ENCODE data around the gene KNCN. TPM values are rescaled to one million over a fixed set of nuclear protein-coding genes. Genes with fewer than 3 reads are reported as not detected.

The KNCN gene
- polyA plus RNA-seq, 3 donors: not detected

DNA sequence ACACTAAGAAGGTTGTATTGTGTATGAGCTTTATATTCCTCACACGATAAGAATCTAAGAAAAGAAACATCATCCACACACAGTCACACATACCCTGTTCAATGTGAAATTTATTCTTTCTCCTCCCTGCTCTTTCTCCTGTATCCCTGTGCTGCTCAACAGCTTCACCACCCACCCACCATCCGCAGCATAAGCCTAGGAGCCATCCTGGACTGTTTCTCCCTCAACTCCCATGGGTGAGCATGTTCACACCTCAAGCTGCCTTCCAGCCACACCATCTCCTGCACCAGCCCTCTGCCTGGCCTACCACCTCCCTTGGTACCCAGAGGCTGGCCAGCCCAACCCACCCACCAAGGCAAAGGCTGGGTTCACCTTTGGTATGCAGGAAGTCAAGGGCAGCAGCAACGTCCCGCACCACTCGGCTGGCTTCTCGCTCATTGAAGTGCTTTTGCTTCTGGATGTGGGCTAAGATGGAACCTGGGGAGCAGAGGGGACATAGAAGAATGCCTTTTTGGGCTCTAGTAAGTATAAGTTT, 20.3 kb upstream of the KNCN start:
- DNase-seq (ENCODE audit: extremely low read depth in 1 of 11, low read depth in 9 of 11, low spot score in 4 of 11): no peak

DNA sequence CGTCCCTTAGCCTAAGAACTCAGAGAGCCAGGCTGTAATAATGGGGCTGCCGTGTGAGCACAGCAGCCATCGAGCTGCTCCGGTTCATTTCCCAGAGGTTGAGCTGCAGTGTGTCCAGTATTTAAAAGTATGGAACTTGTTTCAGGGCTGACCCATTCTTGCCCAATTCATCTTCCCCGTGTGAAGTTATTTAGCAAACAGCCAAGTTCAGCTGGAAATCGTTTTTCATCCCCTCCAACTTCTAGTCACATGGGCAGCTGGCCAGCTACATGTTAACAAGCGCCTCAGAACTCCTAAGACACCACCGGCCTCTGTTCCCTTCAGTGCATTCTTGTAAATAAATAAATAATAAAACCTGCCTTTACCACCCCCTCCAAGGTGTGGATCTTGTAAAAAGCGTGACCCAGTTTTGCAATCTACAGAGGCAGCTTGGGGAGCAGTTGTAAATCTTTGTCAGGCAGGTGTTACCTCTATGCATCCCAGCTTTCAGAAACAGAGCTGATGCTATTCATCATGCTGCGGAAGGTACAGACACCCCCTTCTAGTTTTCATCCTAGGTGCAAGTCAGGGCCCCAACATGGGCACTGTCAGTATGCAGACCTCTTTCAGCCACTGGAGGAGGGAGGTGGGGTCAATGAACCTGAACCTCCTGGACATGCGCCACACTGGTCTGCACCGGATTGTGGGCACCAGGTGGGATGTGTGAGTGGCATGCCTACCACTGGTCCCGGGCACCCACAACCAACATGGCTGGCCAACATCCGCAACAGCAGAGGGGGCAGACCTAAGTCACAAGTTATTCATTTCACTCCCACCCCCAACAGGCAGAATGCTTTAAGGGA, 18.7 kb upstream of the KNCN start:
- DNase-seq (ENCODE audit: extremely low read depth in 1 of 11, low read depth in 9 of 11, low spot score in 4 of 11): peak in 9 of 11 donors; percentile 30 to 63 (median 48)

DNA sequence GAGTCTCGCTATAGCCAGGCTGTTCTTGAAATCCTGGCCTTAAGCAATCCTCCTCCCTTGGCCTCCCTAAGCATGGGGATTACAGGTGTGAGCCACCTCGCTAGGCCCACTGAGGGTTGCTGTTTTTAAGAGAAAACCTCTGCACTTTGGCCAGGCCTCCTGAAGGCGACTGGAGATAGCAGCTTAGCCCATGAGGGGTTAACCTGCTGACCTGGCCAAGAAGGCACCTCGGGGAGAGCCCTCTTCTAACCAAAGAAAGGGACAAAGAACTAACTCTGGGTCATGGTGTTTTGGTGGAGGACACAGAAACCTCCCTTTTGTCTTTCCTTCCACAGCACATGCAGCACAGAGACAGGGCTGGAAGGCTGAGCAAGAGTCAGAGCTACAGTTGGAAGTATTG, 17.7 kb upstream of the KNCN start:
- DNase-seq (ENCODE audit: extremely low read depth in 1 of 11, low read depth in 9 of 11, low spot score in 4 of 11): no peak

DNA sequence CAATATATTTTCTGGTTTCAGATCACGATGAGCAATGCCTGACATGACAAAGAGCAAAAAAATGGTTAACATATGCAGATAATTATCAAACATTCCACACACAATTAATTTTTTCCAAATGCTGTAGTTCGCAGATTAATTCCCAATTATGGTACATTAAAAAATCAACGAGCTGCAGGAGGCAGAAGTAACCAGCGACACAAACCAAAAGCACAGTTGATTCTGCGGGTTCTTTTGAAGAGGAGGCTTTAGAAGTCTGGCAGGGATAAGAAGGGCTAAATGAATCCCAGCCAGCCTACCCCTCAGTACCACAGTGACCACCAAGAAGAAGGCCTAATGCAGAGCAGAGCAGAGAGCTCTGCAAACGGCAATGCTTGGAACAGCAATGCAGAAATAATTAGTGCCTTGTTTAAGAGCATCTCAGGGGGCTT, 17.0 kb upstream of the KNCN start:
- no peak for DNase-seq (ENCODE audit: extremely low read depth in 1 of 11, low read depth in 9 of 11, low spot score in 4 of 11)

DNA sequence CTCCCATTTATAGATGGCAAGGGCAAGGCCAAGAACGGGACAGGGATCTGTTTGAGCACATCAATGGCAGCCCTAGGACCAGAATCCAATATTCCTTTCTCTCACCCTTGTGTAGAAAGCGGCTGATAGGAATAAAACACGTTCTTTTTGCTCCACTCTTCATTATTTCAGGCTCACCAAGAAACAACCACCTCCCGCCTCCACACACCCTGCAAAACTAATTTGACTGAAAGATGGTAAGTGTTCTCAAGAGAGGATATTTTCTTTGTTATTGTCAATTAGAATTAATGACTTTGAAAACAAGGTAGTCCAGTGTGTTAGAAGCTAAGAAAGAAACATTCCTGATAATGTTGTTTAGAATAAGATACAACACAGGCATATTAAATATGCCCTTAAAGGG, 11.9 kb upstream of the KNCN start:
- DNase-seq (ENCODE audit: extremely low read depth in 1 of 11, low read depth in 9 of 11, low spot score in 4 of 11): no peak

DNA sequence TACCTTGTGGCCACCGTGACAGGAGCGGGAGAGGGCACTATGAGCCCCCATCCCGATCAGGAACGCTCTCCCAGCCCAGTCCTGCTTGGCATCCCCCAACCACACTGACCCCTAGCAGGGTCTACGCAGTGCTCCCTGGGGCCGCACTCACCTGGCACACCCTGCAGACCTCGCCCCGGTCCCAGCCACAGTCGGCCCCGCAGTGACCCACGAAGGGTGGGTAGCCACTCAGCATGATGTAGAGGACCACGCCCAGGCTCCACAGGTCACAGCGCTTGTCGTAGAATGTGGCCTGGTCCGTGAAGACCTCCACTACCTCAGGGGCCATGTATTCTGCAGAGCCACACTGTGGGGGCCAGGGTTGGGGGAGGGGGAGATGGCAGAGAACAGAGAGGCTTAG, 11.1 kb upstream of the KNCN start:
- DNase-seq (ENCODE audit: extremely low read depth in 1 of 11, low read depth in 9 of 11, low spot score in 4 of 11): no peak

DNA sequence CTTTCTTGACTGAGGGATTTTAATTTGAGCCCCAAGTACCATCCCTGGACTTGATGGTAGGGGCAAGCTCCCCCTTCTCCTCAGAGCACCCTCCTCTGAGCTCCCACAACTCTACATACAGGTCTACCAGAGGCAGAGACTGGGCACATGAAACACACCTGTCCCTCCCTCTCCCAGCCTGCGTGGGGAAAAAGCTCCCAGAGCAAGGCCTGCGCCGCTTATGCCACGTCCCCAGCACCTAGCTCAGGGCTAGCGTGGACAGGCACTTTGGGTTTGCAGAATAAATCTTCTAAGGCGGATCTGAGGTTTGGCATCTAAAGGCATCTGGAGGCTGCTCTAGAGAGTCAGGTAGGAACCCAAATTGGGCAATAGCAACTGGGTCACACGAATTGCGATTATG, 7.5 kb upstream of the KNCN start:
- no peak for DNase-seq (ENCODE audit: extremely low read depth in 1 of 11, low read depth in 9 of 11, low spot score in 4 of 11)

DNA sequence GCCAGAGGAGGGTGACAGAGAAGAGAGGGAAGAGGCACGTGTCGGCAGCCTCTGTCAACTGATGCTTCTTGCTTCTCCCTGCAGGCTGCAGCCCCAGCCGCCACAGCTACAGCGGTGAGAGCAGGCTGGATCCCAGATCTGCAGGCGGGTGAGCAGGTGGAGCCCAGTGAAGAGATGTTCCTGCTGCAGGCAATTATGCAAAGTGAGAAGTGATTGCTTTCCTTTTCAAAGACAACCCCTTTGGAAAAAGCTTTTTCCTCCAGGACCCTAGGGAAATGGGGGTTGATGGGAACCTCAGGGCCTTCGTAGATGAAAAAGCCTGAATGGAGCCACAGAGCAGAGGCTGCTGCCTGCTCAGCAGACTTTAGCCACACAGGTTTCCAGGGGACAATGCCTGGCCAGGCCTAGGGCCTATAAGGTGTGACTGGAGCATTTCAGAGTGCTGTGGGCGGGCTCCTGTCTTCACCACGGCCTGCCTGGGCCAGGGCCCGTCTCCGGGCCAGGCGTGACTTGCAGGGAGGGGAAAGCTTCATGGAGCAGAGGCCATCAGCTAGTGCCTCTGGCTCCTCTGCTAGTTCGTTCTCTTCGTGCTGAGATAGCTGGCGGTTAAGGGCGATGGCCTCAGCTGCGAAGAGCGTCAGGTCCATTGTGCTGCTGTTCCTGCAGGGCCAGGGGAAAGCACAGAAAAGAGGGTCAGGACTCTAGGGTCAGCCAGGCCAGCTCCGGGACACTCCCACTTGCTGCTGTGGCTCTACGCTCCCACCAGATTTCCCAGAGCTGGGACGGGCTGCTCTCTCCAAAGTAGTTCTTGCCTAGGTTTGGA, 6.9 kb upstream of the KNCN start:
- DNase-seq (ENCODE audit: extremely low read depth in 1 of 11, low read depth in 9 of 11, low spot score in 4 of 11): no peak

DNA sequence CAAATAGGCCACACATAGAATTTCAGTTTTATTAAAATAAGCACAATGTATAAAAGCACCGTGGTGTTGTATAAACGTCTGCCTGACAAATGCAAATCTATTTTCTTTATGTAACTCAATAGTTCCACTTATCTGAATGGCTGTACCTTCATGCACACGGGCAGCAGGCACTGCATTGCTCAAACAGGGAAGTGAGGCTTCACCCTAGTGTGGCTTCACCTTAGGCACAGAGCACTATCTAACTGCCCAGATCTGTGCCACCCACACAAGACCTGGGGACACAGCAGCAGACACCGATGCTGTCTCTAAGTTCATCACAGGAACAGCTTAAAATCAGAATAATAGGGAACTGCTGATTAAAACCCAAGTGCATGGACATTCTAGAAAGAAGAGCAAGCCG, 6.0 kb upstream of the KNCN start:
- DNase-seq (ENCODE audit: extremely low read depth in 1 of 11, low read depth in 9 of 11, low spot score in 4 of 11): no peak

DNA sequence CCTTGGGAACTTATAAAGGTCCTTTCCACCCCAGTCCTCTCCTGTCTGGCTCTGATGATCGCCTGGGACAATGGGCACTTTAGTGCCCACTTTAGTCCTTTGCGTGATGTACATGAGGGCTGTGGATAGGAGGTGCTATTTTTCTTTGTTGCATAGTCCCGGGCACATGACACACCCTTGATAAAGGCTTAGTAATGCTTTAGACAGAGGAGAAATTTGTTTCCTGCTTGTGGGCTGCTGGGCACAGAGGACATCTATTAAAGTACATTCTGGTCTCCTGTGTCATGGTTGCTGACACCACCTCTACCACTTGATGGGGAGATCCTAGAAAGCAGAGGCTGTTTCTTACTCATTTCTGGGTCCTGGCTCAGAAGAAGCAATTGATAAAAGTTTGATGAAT, 5.4 kb upstream of the KNCN start:
- no peak for DNase-seq (ENCODE audit: extremely low read depth in 1 of 11, low read depth in 9 of 11, low spot score in 4 of 11)

DNA sequence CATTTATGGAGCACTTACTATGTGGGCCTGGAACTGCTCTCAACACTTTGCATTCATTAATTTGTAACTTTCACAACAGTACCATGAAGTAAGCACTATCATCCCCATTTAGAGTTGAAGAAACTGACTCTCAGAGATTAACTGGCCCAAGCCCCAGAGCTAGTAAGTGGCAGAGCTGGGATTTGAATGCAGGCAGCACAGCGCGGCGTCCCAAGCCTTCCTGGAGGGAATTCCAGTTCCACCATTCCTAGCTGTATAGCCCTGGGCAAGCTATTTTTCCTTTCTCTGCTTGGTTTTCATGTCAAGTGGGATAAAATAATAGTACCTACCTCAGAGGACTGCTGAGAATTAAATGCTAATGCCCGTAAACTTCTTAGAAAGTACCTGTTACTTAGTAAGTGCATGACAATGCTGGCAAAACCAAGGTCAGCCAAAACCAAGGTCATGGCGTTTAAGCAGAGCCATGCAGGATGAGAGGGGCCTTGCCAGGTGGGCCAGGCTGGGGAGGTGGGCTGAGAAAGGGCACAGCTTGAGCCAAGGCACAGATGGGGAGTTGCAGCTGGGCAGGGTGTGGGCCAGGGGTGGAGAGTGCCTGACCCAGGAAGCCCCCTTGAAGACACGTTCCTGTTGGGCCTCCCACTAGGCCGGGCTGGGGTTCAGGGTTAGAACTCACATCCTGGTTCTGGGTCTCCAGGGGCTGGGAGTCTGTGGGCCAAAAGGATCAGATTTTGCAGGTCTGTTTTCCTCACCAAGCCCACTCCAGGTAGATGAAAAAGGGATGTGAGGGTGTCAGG, 4.6 kb upstream of the KNCN start:
- DNase-seq (ENCODE audit: extremely low read depth in 1 of 11, low read depth in 9 of 11, low spot score in 4 of 11): no peak

DNA sequence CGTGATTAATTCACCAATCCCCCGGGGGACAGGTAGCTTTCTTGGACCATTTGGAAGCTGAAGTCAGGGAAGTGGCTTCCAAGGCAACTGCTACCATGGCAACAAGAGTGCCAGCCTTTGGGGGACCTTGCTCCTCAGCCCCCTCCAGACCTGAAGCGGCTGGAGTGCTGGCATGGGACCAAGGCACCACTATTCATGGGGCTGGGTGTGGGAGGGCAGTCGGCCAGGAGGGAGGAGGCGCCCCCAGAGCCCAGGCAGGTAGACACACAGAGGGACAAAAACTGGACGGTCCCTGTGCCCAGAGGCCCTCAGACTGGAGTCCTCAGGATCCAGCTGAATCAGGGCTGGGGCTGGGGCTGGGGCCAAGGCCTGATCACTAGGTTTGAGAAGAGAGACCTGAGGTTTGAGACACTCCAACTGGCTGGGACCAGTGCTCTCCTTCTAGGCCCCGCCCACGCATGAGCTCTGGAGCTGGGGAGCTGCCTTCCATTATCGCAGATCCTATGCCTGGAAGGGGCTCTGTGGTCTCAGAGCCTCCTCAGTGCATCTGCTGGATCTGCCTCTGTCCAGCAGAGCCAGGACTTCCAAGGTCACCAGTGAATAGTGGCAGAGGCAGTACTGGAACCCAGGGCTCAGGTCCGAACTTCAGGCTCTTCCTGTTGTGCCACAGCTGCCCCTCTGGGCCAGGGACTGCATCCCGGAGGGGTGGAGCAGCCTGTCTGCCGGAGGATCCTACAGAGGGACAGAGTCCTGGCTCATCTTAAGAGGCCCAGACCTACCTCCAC, 3.3 kb upstream of the KNCN start:
- no peak for DNase-seq (ENCODE audit: extremely low read depth in 1 of 11, low read depth in 9 of 11, low spot score in 4 of 11)

DNA sequence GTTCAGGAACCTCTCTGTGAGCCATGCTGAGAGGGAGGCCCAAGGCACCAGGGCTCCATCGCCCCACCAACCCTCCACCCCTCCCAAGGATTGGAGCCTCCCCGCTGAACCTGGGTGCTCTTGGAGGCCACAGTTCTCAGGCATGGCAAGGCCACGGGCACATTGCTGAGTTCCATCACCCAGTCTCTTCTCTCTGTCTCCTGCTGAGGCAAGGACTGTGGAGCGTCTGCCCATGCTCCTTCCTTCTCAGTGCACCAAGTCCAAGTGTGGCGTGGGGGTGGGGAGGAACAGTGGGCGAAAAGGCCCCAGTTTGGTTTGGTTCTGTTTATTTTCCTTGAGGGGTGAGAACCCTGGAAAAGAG, 2.8 kb upstream of the KNCN start:
- DNase-seq (ENCODE audit: extremely low read depth in 1 of 11, low read depth in 9 of 11, low spot score in 4 of 11): no peak

DNA sequence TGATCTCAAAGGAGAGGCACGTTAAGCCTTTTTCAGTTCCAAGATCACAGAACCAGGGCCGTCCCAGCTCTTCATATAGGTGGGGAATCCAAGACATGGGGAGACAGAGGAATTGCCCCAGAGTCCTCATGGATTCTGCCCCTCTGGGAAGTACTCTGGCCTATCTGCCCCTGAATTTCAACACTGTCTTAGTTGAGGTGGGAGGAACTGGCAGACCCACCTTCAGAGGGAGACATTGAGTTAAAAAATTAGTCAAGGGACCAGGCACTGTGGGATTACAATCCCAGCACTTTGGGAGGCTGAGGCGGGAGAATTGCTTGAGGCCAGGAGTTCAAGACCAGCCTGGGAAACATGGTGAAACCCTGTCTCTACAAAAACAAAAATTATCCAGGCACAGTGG, 2.1 kb upstream of the KNCN start:
- no peak for DNase-seq (ENCODE audit: extremely low read depth in 1 of 11, low read depth in 9 of 11, low spot score in 4 of 11)

DNA sequence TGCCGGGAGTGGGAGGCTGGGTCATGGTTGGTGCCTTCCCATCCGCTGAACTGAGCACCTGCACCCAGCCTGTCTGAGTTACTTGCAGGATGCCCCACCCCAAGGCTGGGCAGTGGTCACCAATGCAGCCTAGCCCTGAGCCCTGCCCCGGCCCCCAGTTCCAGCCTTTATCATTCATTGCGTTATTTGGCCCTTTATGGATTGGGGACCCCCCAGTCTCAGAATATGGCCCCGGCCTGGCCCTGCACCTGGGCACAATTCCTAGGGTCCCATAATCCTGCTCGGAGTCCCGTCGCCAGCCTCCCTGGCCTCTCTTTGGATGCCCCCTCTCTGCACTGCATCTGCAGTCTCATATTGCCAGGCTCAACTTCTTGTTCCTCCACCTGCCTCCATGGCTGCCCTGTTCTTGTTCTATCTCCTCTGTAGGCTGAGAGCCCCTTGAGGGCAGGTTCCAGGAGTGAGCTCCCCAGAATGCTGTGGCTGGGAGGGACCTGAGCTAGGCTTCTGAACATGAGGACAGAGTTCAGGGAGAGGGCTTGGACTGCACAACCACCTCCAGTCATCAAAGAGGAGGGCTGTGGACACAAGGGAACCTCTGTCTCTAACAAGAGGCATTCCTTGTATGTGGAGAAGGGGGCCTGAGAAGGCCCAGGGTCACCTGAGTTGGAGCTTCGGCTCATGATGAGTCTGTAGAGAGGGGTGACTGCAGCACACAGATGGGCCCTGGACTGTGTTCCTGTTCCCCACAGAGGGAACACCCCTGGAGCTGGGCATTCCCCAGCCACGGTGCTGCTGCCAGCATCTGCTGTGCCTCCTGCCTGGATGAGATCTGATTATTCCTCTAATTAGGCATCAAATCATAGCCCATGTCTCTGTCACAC, 1.1 kb upstream of the KNCN start:
- DNase-seq (ENCODE audit: extremely low read depth in 1 of 11, low read depth in 9 of 11, low spot score in 4 of 11): no peak

DNA sequence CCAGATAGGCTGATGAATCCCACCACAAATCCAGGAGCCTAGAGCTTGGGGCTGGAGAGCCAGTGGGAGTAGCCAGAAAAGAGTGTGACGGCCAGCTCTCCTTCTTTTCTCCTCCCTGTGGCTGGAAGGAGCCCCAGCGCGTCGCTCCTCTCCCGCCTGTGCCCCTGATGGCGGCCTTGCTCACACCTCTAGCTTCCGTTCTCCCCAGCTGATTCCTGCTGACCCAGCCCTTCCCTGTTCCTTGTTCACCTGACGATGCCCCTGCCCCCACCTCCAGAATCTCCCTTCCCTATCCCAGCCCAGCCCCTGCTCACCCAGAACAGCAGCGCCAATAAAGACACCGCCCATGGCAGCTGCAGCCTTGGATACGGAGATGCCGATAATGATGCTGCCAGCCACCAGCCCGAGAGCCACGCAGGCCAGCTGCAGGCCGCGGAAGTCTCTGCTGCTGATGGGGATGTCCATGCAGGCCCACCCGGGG, 656 bp downstream of the KNCN start:
- no peak for DNase-seq (ENCODE audit: extremely low read depth in 1 of 11, low read depth in 9 of 11, low spot score in 4 of 11)

Measured in renal cortex interstitium (tissue), 11 donors.